ENCODE measurements around the gene TPM1.

- TF ChIP-seq CTCF (IDR thresholded peaks at IDR 0.05; ENCODE audit: low read depth, low read length, missing input control), result no peak
- TF ChIP-seq TAF1 (conservative IDR thresholded peaks at IDR 0.05), result no peak
- no peak for TF ChIP-seq YY1 (IDR thresholded peaks at IDR 0.05)
- no peak for TF ChIP-seq JUND (IDR thresholded peaks at IDR 0.05)
- no peak for TF ChIP-seq MAX (IDR thresholded peaks at IDR 0.05)
- no peak for TF ChIP-seq RAD21 (IDR thresholded peaks at IDR 0.05)
Observed at GRCh38 chr15:63077952-63078351, 35.4 kb downstream of the TPM1 start.

Data from liver (tissue), 3 donors.